ENCODE measurements around the gene PATJ.
A peak's percentile ranks its signal among the peaks of the same experiment; 100 is the strongest.

Gene PATJ

GRCh38 chr1:62066713-62067112 lies 324.4 kb downstream of the PATJ start:
- Histone ChIP-seq H3K79me2 (ENCODE audit: control insufficient read depth, insufficient read depth, low read length, poor library complexity) (no peaks in the 10 kb centered on the region), H3K4me3 (ENCODE audit: low read depth, low read length) (no peak overlapping the region), H4K91ac (ENCODE audit: low read depth, low read length) (no peak overlapping the region), H2BK120ac (ENCODE audit: insufficient read depth, low read length, poor library complexity) (no peak overlapping the region), H3K4me2 (ENCODE audit: low read length) (no peak overlapping the region), H3K27ac (ENCODE audit: low read depth, low read length) (no peak overlapping the region), H3K18ac (ENCODE audit: low read length) (no peak overlapping the region), H3K14ac (ENCODE audit: low read length) (no peak overlapping the region), H4K8ac (ENCODE audit: low read depth, low read length) (no peak overlapping the region), H3K4me1 (ENCODE audit: control insufficient read depth in 1 of 2, insufficient read depth in 2 of 2, low read length in 2 of 2) (no peaks in the 10 kb centered on the region), H2BK12ac (ENCODE audit: low read length) (no peak overlapping the region), H2AFZ (ENCODE audit: insufficient read depth, low read length, poor library complexity) (no peak overlapping the region), H3K36me3 (ENCODE audit: control insufficient read depth in 1 of 2, insufficient read depth in 2 of 2, low read length in 2 of 2) (peaks cover 2 to 6% of the 10 kb centered on the region in 2 experiments), H2AK5ac (ENCODE audit: low read length) (no peak overlapping the region), H3K23ac (ENCODE audit: low read length) (no peak overlapping the region), H3K4ac (ENCODE audit: low read depth, low read length) (no peak overlapping the region), H3K9me3 (ENCODE audit: insufficient read depth, low read depth, low read length) (no peaks in the 10 kb centered on the region), H3K79me1 (ENCODE audit: low read length) (no peaks in the 10 kb centered on the region), H3K27me3 (ENCODE audit: insufficient read depth, low read length) (no peaks in the 10 kb centered on the region), H4K12ac (ENCODE audit: low read depth, low read length) (no peak overlapping the region), H3K9ac (ENCODE audit: low read length) (no peak overlapping the region), H2BK5ac (ENCODE audit: low read depth, low read length, poor library complexity) (no peak overlapping the region)
- no peak for DNase-seq
- WGBS (ENCODE audit: extremely low coverage, insufficient coverage, insufficient read length) = no CpG with 5 or more reads among the region's 2 CpGs

- Histone ChIP-seq H2BK5ac (ENCODE audit: low read depth, low read length, poor library complexity) (no peak overlapping the region), H3K4ac (ENCODE audit: low read depth, low read length) (no peak overlapping the region), H2BK12ac (ENCODE audit: low read length) (no peak overlapping the region), H3K36me3 (ENCODE audit: control insufficient read depth in 1 of 2, insufficient read depth in 2 of 2, low read length in 2 of 2) (peaks cover 2 to 6% of the 10 kb centered on the region in 2 experiments), H3K4me1 (ENCODE audit: control insufficient read depth in 1 of 2, insufficient read depth in 2 of 2, low read length in 2 of 2) (no peaks in the 10 kb centered on the region), H3K4me2 (ENCODE audit: low read length) (no peak overlapping the region), H4K8ac (ENCODE audit: low read depth, low read length) (no peak overlapping the region), H2AK5ac (ENCODE audit: low read length) (no peak overlapping the region), H4K12ac (ENCODE audit: low read depth, low read length) (no peak overlapping the region), H3K27me3 (ENCODE audit: insufficient read depth, low read length) (no peaks in the 10 kb centered on the region), H3K4me3 (ENCODE audit: low read depth, low read length) (no peak overlapping the region), H3K9me3 (ENCODE audit: insufficient read depth, low read depth, low read length) (no peaks in the 10 kb centered on the region), H3K9ac (ENCODE audit: low read length) (no peak overlapping the region), H3K23ac (ENCODE audit: low read length) (no peak overlapping the region), H3K79me2 (ENCODE audit: control insufficient read depth, insufficient read depth, low read length, poor library complexity) (no peaks in the 10 kb centered on the region), H3K79me1 (ENCODE audit: low read length) (peaks cover 2% of the 10 kb centered on the region), H3K27ac (ENCODE audit: low read depth, low read length) (peak overlapping the region; percentile 21), H2BK120ac (ENCODE audit: insufficient read depth, low read length, poor library complexity) (no peak overlapping the region), H4K91ac (ENCODE audit: low read depth, low read length) (peak overlapping the region; percentile 48), H3K14ac (ENCODE audit: low read length) (no peak overlapping the region), H2AFZ (ENCODE audit: insufficient read depth, low read length, poor library complexity) (no peak overlapping the region), H3K18ac (ENCODE audit: low read length) (no peak overlapping the region)
- DNase-seq = no peak
- no CpG with 5 or more reads among the region's 1 CpG for WGBS (ENCODE audit: extremely low coverage, insufficient coverage, insufficient read length)
Measured at GRCh38 chr1:62068416-62068843, 326.1 kb downstream of the PATJ start.

- H3K27me3 ChIP-seq (ENCODE audit: insufficient read depth, low read length) = no peaks in the 10 kb centered on the region
- H3K4me1 ChIP-seq (ENCODE audit: control insufficient read depth in 1 of 2, insufficient read depth in 2 of 2, low read length in 2 of 2) = no peaks in the 10 kb centered on the region
- WGBS (ENCODE audit: extremely low coverage, insufficient coverage, insufficient read length) = no CpG with 5 or more reads among the region's 5 CpGs
- peaks cover 2% of the 10 kb centered on the region for H3K79me1 ChIP-seq (ENCODE audit: low read length)
- H3K4me3 ChIP-seq (ENCODE audit: low read depth, low read length) = no peak overlapping the region
- H2AFZ ChIP-seq (ENCODE audit: insufficient read depth, low read length, poor library complexity) = no peak overlapping the region
- H3K4me2 ChIP-seq (ENCODE audit: low read length) = no peak overlapping the region
- no peak overlapping the region for H3K23ac ChIP-seq (ENCODE audit: low read length)
- no peak overlapping the region for H3K14ac ChIP-seq (ENCODE audit: low read length)
- no peak overlapping the region for H3K9ac ChIP-seq (ENCODE audit: low read length)
- H3K36me3 ChIP-seq (ENCODE audit: control insufficient read depth in 1 of 2, insufficient read depth in 2 of 2, low read length in 2 of 2) = peaks cover 2 to 6% of the 10 kb centered on the region in 2 experiments
- no peak for DNase-seq
- no peak overlapping the region for H4K8ac ChIP-seq (ENCODE audit: low read depth, low read length)
- H2BK120ac ChIP-seq (ENCODE audit: insufficient read depth, low read length, poor library complexity) = no peak overlapping the region
- no peak overlapping the region for H4K91ac ChIP-seq (ENCODE audit: low read depth, low read length)
- no peak overlapping the region for H2AK5ac ChIP-seq (ENCODE audit: low read length)
- H2BK12ac ChIP-seq (ENCODE audit: low read length) = no peak overlapping the region
- no peaks in the 10 kb centered on the region for H3K9me3 ChIP-seq (ENCODE audit: insufficient read depth, low read depth, low read length)
- no peak overlapping the region for H3K27ac ChIP-seq (ENCODE audit: low read depth, low read length)
- no peaks in the 10 kb centered on the region for H3K79me2 ChIP-seq (ENCODE audit: control insufficient read depth, insufficient read depth, low read length, poor library complexity)
- H3K4ac ChIP-seq (ENCODE audit: low read depth, low read length) = no peak overlapping the region
- H2BK5ac ChIP-seq (ENCODE audit: low read depth, low read length, poor library complexity) = no peak overlapping the region
- H4K12ac ChIP-seq (ENCODE audit: low read depth, low read length) = no peak overlapping the region
- H3K18ac ChIP-seq (ENCODE audit: low read length) = no peak overlapping the region
Measured at GRCh38 chr1:62068978-62069377, 326.7 kb downstream of the PATJ start.

- H3K4me1 ChIP-seq (ENCODE audit: control insufficient read depth in 1 of 2, insufficient read depth in 2 of 2, low read length in 2 of 2) = no peaks in the 10 kb centered on the region
- H3K4me3 ChIP-seq (ENCODE audit: low read depth, low read length) = no peak overlapping the region
- no peak overlapping the region for H2AFZ ChIP-seq (ENCODE audit: insufficient read depth, low read length, poor library complexity)
- H3K23ac ChIP-seq (ENCODE audit: low read length) = no peak overlapping the region
- peaks cover 2 to 6% of the 10 kb centered on the region in 2 experiments for H3K36me3 ChIP-seq (ENCODE audit: control insufficient read depth in 1 of 2, insufficient read depth in 2 of 2, low read length in 2 of 2)
- no peak overlapping the region for H3K4me2 ChIP-seq (ENCODE audit: low read length)
- H3K9ac ChIP-seq (ENCODE audit: low read length) = no peak overlapping the region
- DNase-seq = peak; percentile 9 to 42
- no peak overlapping the region for H3K4ac ChIP-seq (ENCODE audit: low read depth, low read length)
- H3K79me2 ChIP-seq (ENCODE audit: control insufficient read depth, insufficient read depth, low read length, poor library complexity) = no peaks in the 10 kb centered on the region
- no peak overlapping the region for H2BK120ac ChIP-seq (ENCODE audit: insufficient read depth, low read length, poor library complexity)
- no peak overlapping the region for H3K14ac ChIP-seq (ENCODE audit: low read length)
- no peak overlapping the region for H4K91ac ChIP-seq (ENCODE audit: low read depth, low read length)
- no peak overlapping the region for H2AK5ac ChIP-seq (ENCODE audit: low read length)
- no peak overlapping the region for H4K12ac ChIP-seq (ENCODE audit: low read depth, low read length)
- H3K79me1 ChIP-seq (ENCODE audit: low read length) = peaks cover 2% of the 10 kb centered on the region
- H3K18ac ChIP-seq (ENCODE audit: low read length) = no peak overlapping the region
- no peaks in the 10 kb centered on the region for H3K27me3 ChIP-seq (ENCODE audit: insufficient read depth, low read length)
- WGBS (ENCODE audit: extremely low coverage, insufficient coverage, insufficient read length) = no CpG with 5 or more reads among the region's 4 CpGs
- no peak overlapping the region for H3K27ac ChIP-seq (ENCODE audit: low read depth, low read length)
- no peak overlapping the region for H2BK5ac ChIP-seq (ENCODE audit: low read depth, low read length, poor library complexity)
- H3K9me3 ChIP-seq (ENCODE audit: insufficient read depth, low read depth, low read length) = no peaks in the 10 kb centered on the region
- H2BK12ac ChIP-seq (ENCODE audit: low read length) = no peak overlapping the region
- no peak overlapping the region for H4K8ac ChIP-seq (ENCODE audit: low read depth, low read length)
Measured at GRCh38 chr1:62070384-62071011, 328.2 kb downstream of the PATJ start.

All from trophoblast cell (in vitro differentiated cells and primary cell).